KOPT-K1 (cell line): ENCODE results near the gene ACTR8.

Experiments
- H3K27ac ChIP-seq: fragments of 200-600 bp; sonication (generic); 2 replicates; pipeline ENCODE4 v1.5.1; 2016; ENCODE audit warnings: antibody characterized with exemption, mild to moderate bottlenecking, low read depth, low read length; ENCODE audit not compliant: poor library complexity, severe bottlenecking
- H3K36me3 ChIP-seq: fragments of 200-600 bp; sonication (generic); 2 replicates; pipeline ENCODE4 v1.5.1; 2017; ENCODE audit warnings: antibody characterized with exemption, mild to moderate bottlenecking, low read length, moderate library complexity; ENCODE audit not compliant: insufficient read depth
- H3K9me3 ChIP-seq: fragments of 200-600 bp; sonication (generic); 2 replicates; pipeline ENCODE4 v1.5.1; 2017; ENCODE audit warnings: antibody characterized with exemption, low read length, mild to moderate bottlenecking; ENCODE audit not compliant: insufficient read depth, poor library complexity, severe bottlenecking

Gene ACTR8

GRCh38 chr3:53818221-53819162, 63.5 kb downstream of the ACTR8 start:
- H3K36me3 ChIP-seq, result no peaks in the 10 kb centered on the region
- peak overlapping the region; percentile 52 for H3K27ac ChIP-seq
- no peaks in the 10 kb centered on the region for H3K9me3 ChIP-seq

- H3K27ac ChIP-seq, result peak overlapping the region; percentile 52
- no peaks in the 10 kb centered on the region for H3K36me3 ChIP-seq
These were observed 64.1 kb downstream of the ACTR8 start for GRCh38 chr3:53817809-53818208.

GRCh38 chr3:53817211-53817610, 64.7 kb downstream of the ACTR8 start:
- Histone ChIP-seq H3K27ac (no peak overlapping the region), H3K9me3 (no peaks in the 10 kb centered on the region), H3K36me3 (no peaks in the 10 kb centered on the region)

More at GRCh38 chr3:53817809-53818208, 64.1 kb downstream of the ACTR8 start:
- no peaks in the 10 kb centered on the region for H3K9me3 ChIP-seq
